ENCODE measurements around the gene OCA2.

- TF ChIP-seq CTCF (IDR thresholded peaks at IDR 0.05; ENCODE audit: low read depth, low read length) (no peak), EZH2phosphoT487 (IDR thresholded peaks at IDR 0.05; ENCODE audit: low read depth) (no peak)
Observed at GRCh38 chr15:27723821-27724220, 375.3 kb downstream of the OCA2 start.
